GM12878 (cell line): ENCODE measurements around the gene HERC2. TPM values are rescaled to one million over a fixed set of nuclear protein-coding genes. Genes with fewer than 3 reads are reported as not detected.

ENCODE experiments used
- ATAC-seq: fragments of 200-7000 bp; cut with Tn5 transposase; 3 replicates; pipeline ENCODE4 v1.9.1; 2020; ENCODE audit warnings: mild to moderate bottlenecking, moderate library complexity
- BruUV-seq: library from RNA; stranded (reverse); fragments of 400-500 nt; replicated peaks from 2 replicates; lab custom pipeline; 2021; lab: Mats Ljungman, UMichigan
- CTCF ChIA-PET: fragments of 300-600 bp; sonication (Branson Sonifier 250); formaldehyde crosslinking; extraction: SDS; loops from one replicate; lab custom pipeline; 2021; ENCODE audit warnings: inconsistent platforms; lab: Yijun Ruan, JAX
- POLR2A ChIA-PET: fragments of 350-600 bp; formaldehyde crosslinking; extraction: SDS; loops from one replicate; lab custom pipeline; 2021; ENCODE audit warnings: inconsistent platforms; lab: Charles Lee
- RAD21 ChIA-PET: fragments of 300-600 bp; sonication (Branson Sonifier 250); formaldehyde crosslinking; loops from one replicate; lab custom pipeline; 2023; ENCODE audit warnings: antibody characterized with exemption; ENCODE audit not compliant: unreplicated experiment; lab: Charles Lee
- SMC1A ChIA-PET: fragments of 300-600 bp; sonication (Branson Sonifier 250); formaldehyde crosslinking; loops from one replicate; lab custom pipeline; 2023; ENCODE audit not compliant: unreplicated experiment, uncharacterized antibody; lab: Charles Lee
- DNase-seq: peaks from one replicate; pipeline ENCODE4 v3.0.0-alpha.2; 2011; ENCODE audit warnings: low read depth, low spot score
- FAIRE-seq: peaks from 3 replicates; lab custom pipeline; 2011; peaks lifted over from hg19 to GRCh38; lab: Jason Lieb, UNC
- H2AFZ ChIP-seq: 2 replicates; pipeline ENCODE4 v1.6.0; 2011; ENCODE audit warnings: low read depth, low read length, control low read depth; ENCODE audit not compliant: control insufficient read depth
- H3K27ac ChIP-seq: 2 replicates; pipeline ENCODE4 v1.5.1; 2011; ENCODE audit warnings: control low read depth; ENCODE audit not compliant: control insufficient read depth, insufficient read depth
- H3K27me3 ChIP-seq, 2 experiments: replicated peaks in 1 of 2; 2 replicates each; pipeline versions ENCODE4 v1.6.0 to v1.6.1; 2011; ENCODE audit warnings: low read length in 1 of 2; ENCODE audit not compliant: control insufficient read depth in 2 of 2, insufficient read depth in 2 of 2
- H3K36me3 ChIP-seq, 2 experiments: 2 replicates each; pipeline ENCODE4 v1.5.1; 2011; ENCODE audit warnings: low read length in 1 of 2; ENCODE audit not compliant: control insufficient read depth in 2 of 2, insufficient read depth in 2 of 2
- H3K4me1 ChIP-seq: 2 replicates; pipeline ENCODE4 v1.6.1; 2011; ENCODE audit warnings: mild to moderate bottlenecking, low read length, moderate library complexity, mixed read lengths; ENCODE audit not compliant: control insufficient read depth, insufficient read depth
- H3K4me2 ChIP-seq: 2 replicates; pipeline ENCODE4 v1.6.0; 2011; ENCODE audit warnings: control low read depth; ENCODE audit not compliant: control insufficient read depth, insufficient read depth
- H3K4me3 ChIP-seq: fragments of 200-600 bp; sonication (generic); 2 replicates; pipeline ENCODE4 v1.5.1; 2016
- H3K79me2 ChIP-seq: 2 replicates; pipeline ENCODE4 v1.6.0; 2011; ENCODE audit warnings: low read length; ENCODE audit not compliant: control insufficient read depth, insufficient read depth
- H3K9ac ChIP-seq: 2 replicates; pipeline ENCODE4 v1.8.0; 2011; ENCODE audit warnings: low read length, control low read depth, mixed read lengths; ENCODE audit not compliant: control insufficient read depth, insufficient read depth
- H3K9me3 ChIP-seq: replicated peaks from 3 replicates; pipeline ENCODE4 v1.5.1; 2011; ENCODE audit warnings: mild to moderate bottlenecking, low read length; ENCODE audit not compliant: control insufficient read depth, insufficient read depth
- H4K20me1 ChIP-seq: 2 replicates; pipeline ENCODE4 v1.6.0; 2011; ENCODE audit not compliant: control insufficient read depth, insufficient read depth
- ATF7 ChIP-seq: fragments of 450-650 bp; IDR thresholded peaks from 2 replicates; pipeline ENCODE4 v1.6.1; 2016; ENCODE audit warnings: low read depth, mild to moderate bottlenecking
- BCL3 ChIP-seq: IDR thresholded peaks from 2 replicates; pipeline ENCODE4 v1.6.1; 2011; ENCODE audit warnings: borderline replicate concordance, low read depth, mild to moderate bottlenecking, moderate library complexity, low read length; ENCODE audit not compliant: insufficient read depth, poor library complexity, severe bottlenecking
- HCFC1 ChIP-seq: fragments of 150-350 bp; IDR thresholded peaks from 2 replicates; pipeline ENCODE4 v1.6.1; 2014; ENCODE audit warnings: low read length
- IKZF1 ChIP-seq: fragments of 450-650 bp; conservative IDR thresholded peaks from 2 replicates; pipeline ENCODE4 v1.6.1; 2017; ENCODE audit warnings: antibody characterized with exemption, mild to moderate bottlenecking
- NFYA ChIP-seq: IDR thresholded peaks from 2 replicates; pipeline ENCODE4 v1.6.1; 2011; ENCODE audit warnings: low read depth, mild to moderate bottlenecking, low read length, improper control_type of control experiment, borderline replicate concordance
- SMAD1 ChIP-seq: fragments of 450-650 bp; IDR thresholded peaks from 2 replicates; pipeline ENCODE4 v1.6.1; 2018; ENCODE audit warnings: mild to moderate bottlenecking, low read depth; ENCODE audit not compliant: partially characterized antibody
- STAT1 ChIP-seq: fragments of 450-650 bp; conservative IDR thresholded peaks from 2 replicates; pipeline ENCODE4 v1.6.1; 2014; ENCODE audit warnings: antibody characterized with exemption, mild to moderate bottlenecking
- ZNF207 ChIP-seq: fragments of 450-650 bp; IDR thresholded peaks from 2 replicates; pipeline ENCODE4 v1.6.1; 2014; ENCODE audit warnings: antibody characterized with exemption, mild to moderate bottlenecking, borderline replicate concordance
- ZSCAN29 ChIP-seq: fragments of 450-650 bp; IDR thresholded peaks from 2 replicates; pipeline ENCODE4 v1.6.1; 2017; ENCODE audit warnings: mild to moderate bottlenecking, moderate library complexity
- WGBS: methylation state at CpG from one replicate; pipeline ENCODE4 v1.1.6; 2016; ENCODE audit warnings: low lambda C conversion rate; ENCODE audit not compliant: insufficient replicate concordance, insufficient coverage; ENCODE audit errors: missing lambda C conversion rate; 5-methylcytosine and 5-hydroxymethylcytosine counted together
- in situ Hi-C: fragments of 300-500 bp; cut with MboI; formaldehyde crosslinking; loops from 9 replicates; pipeline ENCODE4 v1.14.3; 2018; ENCODE audit warnings: mixed read lengths
- intact Hi-C: fragments of 100-400 bp; cut with micrococcal nuclease; formaldehyde crosslinking; loops from one replicate; pipeline ENCODE4 v1.14.2; 2022; ENCODE audit not compliant: unreplicated experiment
- polyA plus RNA-seq, 11 experiments: library from polyadenylated mRNA; depleted of rRNA in 4 of 11; unstranded in 6 of 11; stranded (reverse) in 5 of 11; fragments of >200 nt; fragmentation: Nextera tagmentation in 4 of 11; fragmentation: Illumina TruSeq in 1 of 11; extraction: Ambion mirVana in 4 of 11; extraction: Trizol in 1 of 11; gene quantifications; 1 replicate in 1 of 11; 2 replicates in 10 of 11; pipeline versions ENCODE4 v1.2.1 to v1.2.3, GENCODE V29; 2011 to 2016; ENCODE audit warnings: inconsistent platforms in 2 of 11, missing spikeins in 2 of 11, low read depth in 1 of 11
- total RNA-seq, 4 experiments: library from RNA; depleted of rRNA in 3 of 4; stranded (reverse); fragments of >200 nt in 3 of 4; fragmentation: Illumina TruSeq in 1 of 4; extraction: Trizol in 1 of 4; gene quantifications; 2 replicates each; pipeline versions ENCODE4 v1.2.1 to v1.2.3, GENCODE V29; 2013 to 2021

HERC2 gene
- total and polyA plus RNA-seq, 10 of the 15 experiments (the other 5 are each of a cell fraction or from before 2014, with no cell fraction given): 6.1 to 39.0 (median 24.0) TPM

- BruUV-seq: no TSS peak
- ChIA-PET RAD21 (no interaction called here), POLR2A (no interaction called here), SMC1A (no interaction called here), CTCF (interaction anchor here (0.5 to 1.2 kb wide), 2 partner anchors 18 to 404 kb away, joined by 3 read pairs; no protein-coding TSS in a partner anchor)
- Histone ChIP-seq H3K36me3 (no peaks in the 10 kb centered on the region), H3K27me3 (peaks cover 9% of the 10 kb centered on the region in 2 experiments; a peak in 3 of 4 replicates), H4K20me1 (no peaks in the 10 kb centered on the region), H3K79me2 (no peaks in the 10 kb centered on the region), H2AFZ (no peak overlapping the region), H3K9ac (no peak overlapping the region), H3K4me1 (peaks cover 6% of the 10 kb centered on the region), H3K27ac (no peak overlapping the region), H3K4me3 (no peak overlapping the region), H3K4me2 (no peak overlapping the region), H3K9me3 (no peaks in the 10 kb centered on the region; the same call in 2 of the 3 replicates)
- no peak for FAIRE-seq
- TF ChIP-seq STAT1 (no peak), SMAD1 (no peak), HCFC1 (no peak), ZNF207 (no peak), BCL3 (no peak), ATF7 (no peak), IKZF1 (no peak), NFYA (no peak), ZSCAN29 (no peak)
- intact Hi-C loops: no loop called here
- in situ Hi-C loops: no loop called here
- no peak for DNase-seq
- WGBS: 74% methylated on average over 2 of the region's 2 CpGs
- ATAC-seq: no peak
Observed at GRCh38 chr15:28091313-28091712, 230.7 kb downstream of the HERC2 start.
